Frontal cortex (tissue), 4 donors: Measurements from ENCODE around the gene CELF2. TPM values are rescaled to one million over a fixed set of nuclear protein-coding genes. Genes with fewer than 3 reads are reported as not detected.

Source experiments
- DNase-seq, 2 donors: peaks; one replicate each; pipeline ENCODE4 v3.0.0; 2012; ENCODE audit warnings: low spot score in 2 of 2
- FAIRE-seq: peaks from 2 replicates; lab custom pipeline; 2012; peaks lifted over from hg19 to GRCh38; lab: Jason Lieb, UNC
- total RNA-seq: library from RNA; depleted of rRNA; stranded (reverse); fragments of >200 nt; gene quantifications from one replicate; pipeline ENCODE4 v1.2.3, GENCODE V29; 2014
- donor health status: control.
- donor health status: control.
- donor health status: control.

The CELF2 gene
- total RNA-seq, 1 donor from 2014 or later: 129 TPM

DNA sequence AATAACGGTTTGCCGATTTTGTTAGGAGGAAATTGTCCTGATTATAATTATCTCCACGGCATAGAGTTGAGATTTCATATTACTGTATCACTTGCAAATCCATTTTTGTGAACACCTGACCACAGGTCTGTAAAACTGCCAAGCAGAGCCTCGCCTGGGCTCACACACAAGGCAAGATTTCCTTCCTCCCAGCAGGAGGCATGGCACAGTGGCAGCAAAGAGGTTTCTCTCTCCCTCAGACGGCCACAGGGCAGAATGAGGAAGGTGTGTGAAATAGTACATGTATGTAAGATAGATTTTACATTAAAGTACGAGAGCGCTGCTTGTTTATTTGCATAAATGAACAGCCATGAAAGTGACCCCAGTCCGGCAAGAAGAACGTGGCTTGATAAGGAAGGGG, 130.1 kb downstream of the CELF2 start:
- FAIRE-seq (no peak), DNase-seq (no peak)

DNA sequence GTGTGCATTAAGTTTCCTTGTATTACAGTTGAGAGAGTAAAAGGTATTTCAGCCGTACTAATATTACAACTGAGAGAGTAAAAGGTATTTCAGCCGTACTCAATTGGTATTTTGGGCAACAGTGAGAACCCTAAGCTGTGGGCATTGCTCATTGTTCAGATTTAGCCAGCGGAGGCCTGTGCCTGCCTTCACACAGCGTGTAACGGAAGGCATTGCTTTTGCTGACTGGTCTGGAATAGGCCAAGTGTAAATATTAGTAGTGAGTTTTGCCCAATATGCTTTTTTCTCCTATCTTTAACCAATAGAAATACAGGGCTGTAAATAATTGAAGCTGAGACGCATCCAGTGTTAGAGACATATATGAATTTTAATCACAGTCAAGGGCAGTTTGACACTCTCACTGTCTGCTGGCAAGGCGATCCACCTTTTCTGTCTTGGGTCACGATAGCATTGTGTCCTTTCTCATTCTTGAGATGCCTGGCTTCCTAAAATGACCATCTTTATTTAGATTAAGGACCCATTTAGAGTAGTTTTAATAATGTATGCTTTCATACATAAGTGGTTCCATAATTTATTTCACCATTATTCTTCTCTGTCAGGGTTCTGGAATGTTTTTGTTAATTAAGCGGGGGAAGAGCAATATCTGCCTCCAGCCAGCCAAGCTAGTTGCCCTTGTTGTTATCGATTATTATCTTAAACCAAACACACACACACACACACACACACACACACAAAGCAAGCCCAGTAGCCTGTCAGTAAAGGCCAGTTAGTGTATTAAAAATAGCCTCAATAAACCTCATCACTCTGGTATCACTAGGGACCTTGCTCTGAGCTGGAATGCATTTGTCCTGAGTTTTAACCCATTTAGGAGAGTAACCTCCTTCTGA, 130.7 kb downstream of the CELF2 start:
- FAIRE-seq (no peak), DNase-seq (no peak)

GRCh38 chr10:11149807-11150141, 132.1 kb downstream of the CELF2 start:
- FAIRE-seq: no peak

DNA sequence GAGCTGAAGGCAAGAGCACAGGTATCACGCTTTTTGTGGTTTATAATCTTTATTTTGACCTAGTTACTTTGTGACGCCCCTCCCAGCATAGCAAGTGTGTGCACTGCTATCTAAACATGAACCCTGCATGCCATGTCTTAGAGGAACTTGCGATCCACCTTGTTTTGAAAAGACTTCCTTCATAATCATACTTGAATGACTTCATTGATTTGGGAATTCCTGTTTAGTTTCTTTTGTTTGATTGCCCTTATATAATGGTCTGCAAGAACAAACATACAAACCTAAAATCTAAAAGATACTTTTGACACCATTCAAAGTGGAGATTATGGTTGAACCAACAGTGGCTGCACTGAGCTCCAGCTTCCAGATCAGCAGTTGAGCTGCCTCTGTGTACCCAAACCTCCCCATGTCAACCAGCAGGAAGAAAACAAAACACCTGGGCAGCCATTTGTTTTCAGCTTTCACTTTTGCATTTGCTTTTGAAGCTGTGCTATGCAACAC, 132.6 kb downstream of the CELF2 start:
- no peak for DNase-seq
- no peak for FAIRE-seq

More at GRCh38 chr10:11149807-11150141, 132.1 kb downstream of the CELF2 start:
- no peak for DNase-seq

- FAIRE-seq: no peak
Observed at GRCh38 chr10:11150879-11151415, 133.3 kb downstream of the CELF2 start.

DNA sequence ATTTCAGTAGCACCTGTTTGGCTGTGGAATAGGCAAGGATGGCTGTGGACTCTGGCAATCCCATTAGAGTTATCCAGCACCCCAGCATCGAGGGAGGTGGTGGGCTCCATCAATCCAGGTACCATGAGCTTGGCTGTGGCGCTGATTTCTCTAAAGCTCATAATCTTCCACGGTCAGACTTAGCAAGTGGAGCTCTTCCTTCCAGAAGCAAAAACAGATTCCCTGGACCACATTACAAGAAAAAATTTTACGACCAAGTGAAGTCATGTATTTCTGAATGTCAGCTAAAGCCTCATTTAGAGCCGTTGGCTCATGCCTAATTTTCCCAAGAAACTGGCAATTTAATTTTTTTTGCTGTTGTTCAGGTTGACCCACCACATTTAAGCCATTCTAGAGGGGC, 135.1 kb downstream of the CELF2 start:
- FAIRE-seq (no peak), DNase-seq (no peak)

More at GRCh38 chr10:11150879-11151415, 133.3 kb downstream of the CELF2 start:
- no peak for DNase-seq

DNA sequence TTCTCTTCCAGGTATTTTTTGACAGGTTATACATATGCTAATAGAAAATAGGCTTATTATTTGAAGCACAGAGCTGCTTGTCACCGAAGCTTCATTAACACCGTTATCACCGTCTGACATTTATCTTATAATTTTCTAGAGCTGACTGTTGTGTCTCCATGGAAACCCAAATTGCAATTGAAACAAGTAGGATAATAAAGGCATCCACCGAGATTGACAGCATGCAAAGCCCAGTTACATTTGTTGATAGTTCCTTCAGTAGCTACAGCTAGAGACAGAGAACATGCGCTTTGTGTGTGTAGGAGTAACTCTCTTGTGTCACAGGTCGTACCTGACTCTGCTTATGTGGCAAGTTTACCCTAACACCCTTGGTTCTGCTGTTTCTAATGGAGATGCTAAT, 135.6 kb downstream of the CELF2 start:
- no peak for FAIRE-seq
- no peak for DNase-seq

GRCh38 chr10:11153766-11154165, 136.1 kb downstream of the CELF2 start:
- FAIRE-seq: no peak

GRCh38 chr10:11154333-11154732, 136.7 kb downstream of the CELF2 start:
- DNase-seq (no peak), FAIRE-seq (no peak)

More at GRCh38 chr10:11153766-11154165, 136.1 kb downstream of the CELF2 start:
- DNase-seq: no peak

GRCh38 chr10:11154849-11155498, 137.3 kb downstream of the CELF2 start:
- no peak for DNase-seq
- FAIRE-seq: no peak

GRCh38 chr10:11156480-11156879, 138.8 kb downstream of the CELF2 start:
- FAIRE-seq: no peak

DNA sequence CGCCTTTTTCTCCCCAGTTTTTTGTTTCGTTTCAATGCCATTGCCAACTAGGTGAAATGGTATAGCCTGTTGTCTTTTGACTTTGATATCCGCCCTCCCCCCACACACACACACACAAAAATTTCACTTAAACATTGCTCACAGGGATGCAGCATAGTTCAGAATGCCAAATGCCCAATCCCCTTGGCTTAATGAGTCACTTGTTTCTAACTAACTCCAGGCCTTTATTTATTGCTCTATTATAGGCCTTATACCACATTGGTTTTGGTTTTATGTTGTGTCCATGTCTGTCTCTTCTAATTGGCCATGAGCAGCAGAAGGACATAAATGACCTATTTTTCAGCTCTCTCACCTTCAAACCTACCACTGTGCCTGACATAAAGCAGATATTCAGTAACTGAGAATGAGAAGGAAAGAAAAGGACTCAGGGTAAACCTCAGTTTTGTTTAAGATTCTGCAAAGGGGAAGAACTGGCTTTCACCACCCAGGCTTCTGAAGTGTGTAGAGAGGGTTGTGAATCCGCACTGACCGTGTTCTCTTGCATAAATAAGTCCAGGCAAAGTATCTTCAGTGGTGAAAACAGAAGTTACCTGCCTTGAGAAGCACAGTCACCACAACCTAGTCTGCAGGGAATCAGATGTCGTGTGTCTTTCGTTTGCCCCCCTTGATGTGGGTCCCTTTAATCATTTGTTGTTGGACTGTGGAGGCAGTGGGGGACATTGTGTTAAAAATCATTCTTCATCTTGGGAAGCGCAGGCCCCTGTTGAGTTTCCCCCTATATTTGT, 139.8 kb downstream of the CELF2 start:
- FAIRE-seq: no peak
- DNase-seq: no peak

More at GRCh38 chr10:11156480-11156879, 138.8 kb downstream of the CELF2 start:
- DNase-seq: no peak

DNA sequence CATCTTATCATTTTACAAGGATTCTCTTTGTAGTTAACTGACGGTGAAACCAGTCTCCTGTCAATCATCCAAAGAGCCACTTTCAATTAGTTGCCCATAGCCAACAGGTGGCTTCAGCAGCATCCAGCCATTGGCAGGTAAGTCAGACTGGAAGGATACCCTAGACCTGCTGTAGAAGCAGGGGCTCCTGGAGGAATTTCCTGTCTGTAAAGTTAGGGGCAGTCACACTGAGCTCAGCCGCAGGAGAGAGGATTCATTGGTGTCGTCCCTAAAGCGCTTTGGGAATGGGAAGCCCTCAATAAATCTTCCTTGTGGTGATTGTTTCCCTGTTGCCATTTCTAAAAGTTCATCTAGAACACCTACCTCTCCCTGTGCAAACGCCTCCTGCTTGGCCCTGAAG, 140.4 kb downstream of the CELF2 start:
- no peak for DNase-seq
- no peak for FAIRE-seq

DNA sequence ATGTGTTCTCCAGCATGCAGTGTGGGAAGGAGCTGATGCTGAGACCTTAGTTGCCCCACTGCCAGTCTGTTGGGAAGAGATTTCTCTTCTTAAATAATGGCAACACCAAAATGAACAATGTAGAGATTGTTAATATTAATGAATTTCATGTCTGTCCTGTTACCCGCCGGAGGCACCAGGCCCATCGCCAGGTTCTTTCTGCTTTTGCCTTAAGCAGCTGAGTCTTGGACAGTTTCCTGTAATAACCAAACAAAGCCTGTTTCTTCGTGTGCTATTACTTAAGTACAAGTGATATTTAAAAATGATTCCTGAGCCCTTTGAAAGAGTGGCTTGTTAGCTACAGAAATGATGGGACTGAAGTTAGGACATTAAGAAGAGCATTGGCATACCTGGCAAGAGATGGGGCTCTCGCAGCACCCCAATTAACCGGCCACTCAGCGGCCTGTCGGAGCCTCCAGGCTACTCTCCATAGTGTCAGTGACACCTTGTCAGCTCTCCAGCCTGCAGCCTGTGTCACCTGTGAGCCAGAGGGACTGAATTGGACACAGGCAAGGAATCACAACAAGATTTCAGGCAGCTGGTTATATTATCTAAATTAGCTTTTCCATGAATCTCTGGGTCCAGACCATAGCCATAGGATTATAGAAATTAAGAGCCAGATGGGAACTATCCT, 142.0 kb downstream of the CELF2 start:
- DNase-seq: no peak
- FAIRE-seq: no peak

GRCh38 chr10:11161096-11161495, 143.4 kb downstream of the CELF2 start:
- DNase-seq: no peak
- no peak for FAIRE-seq

- DNase-seq: no peak
- FAIRE-seq: no peak
Observed at GRCh38 chr10:11161910-11162309, 144.2 kb downstream of the CELF2 start.

GRCh38 chr10:11162828-11163599, 145.3 kb downstream of the CELF2 start:
- no peak for FAIRE-seq

GRCh38 chr10:11163780-11164550, 146.3 kb downstream of the CELF2 start:
- FAIRE-seq (no peak), DNase-seq (no peak)

More at GRCh38 chr10:11162828-11163599, 145.3 kb downstream of the CELF2 start:
- DNase-seq: no peak
